Ishikawa (cell line): ENCODE measurements around the gene CTSC.

Source experiments
- CREB1 ChIP-seq: IDR thresholded peaks from 2 replicates; pipeline ENCODE4 v1.6.1; 2012; ENCODE audit warnings: low read depth
- EGR1 ChIP-seq: IDR thresholded peaks from 2 replicates; pipeline ENCODE4 v1.6.1; 2012
- EP300 ChIP-seq: IDR thresholded peaks from 2 replicates; pipeline ENCODE4 v1.6.1; 2012; ENCODE audit warnings: borderline replicate concordance
- NFIC ChIP-seq: IDR thresholded peaks from 2 replicates; pipeline ENCODE4 v1.6.1; 2012
- RAD21 ChIP-seq: IDR thresholded peaks from 2 replicates; pipeline ENCODE4 v1.6.1; 2012; ENCODE audit warnings: low read depth
- TAF1 ChIP-seq: IDR thresholded peaks from 2 replicates; pipeline ENCODE4 v1.6.1; 2012; ENCODE audit warnings: low read depth, mild to moderate bottlenecking
- TEAD4 ChIP-seq: IDR thresholded peaks from 2 replicates; pipeline ENCODE4 v1.6.1; 2012
- YY1 ChIP-seq: IDR thresholded peaks from 2 replicates; pipeline ENCODE4 v1.6.1; 2012; ENCODE audit warnings: low read depth
- ZBTB7A ChIP-seq: IDR thresholded peaks from 2 replicates; pipeline ENCODE4 v1.6.1; 2012; ENCODE audit warnings: low read depth
- TF ChIP-seq, protein P1 (sequence below): IDR thresholded peaks from 2 replicates; pipeline ENCODE4 v1.6.1; 2012

DNA sequence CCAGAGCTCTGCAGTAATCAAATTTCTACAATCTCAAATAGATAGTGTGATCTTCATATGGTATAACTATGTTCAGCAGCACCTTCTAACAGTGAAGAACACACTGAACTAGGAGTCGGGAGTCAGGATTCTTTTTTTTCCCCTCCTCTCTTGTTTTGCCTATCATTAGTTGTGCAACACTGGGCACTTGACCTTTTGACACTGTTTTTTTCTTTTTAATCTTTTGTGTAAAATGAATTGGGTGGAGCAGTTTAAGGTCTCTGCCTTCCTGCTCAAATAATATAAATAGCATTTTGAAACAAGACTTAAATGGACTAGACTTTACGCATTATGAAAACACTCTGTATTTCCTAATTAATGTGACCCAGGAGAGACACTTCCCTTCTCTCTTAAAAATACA is 39.7 kb downstream of the CTSC start:
- TF ChIP-seq, protein P1, sequence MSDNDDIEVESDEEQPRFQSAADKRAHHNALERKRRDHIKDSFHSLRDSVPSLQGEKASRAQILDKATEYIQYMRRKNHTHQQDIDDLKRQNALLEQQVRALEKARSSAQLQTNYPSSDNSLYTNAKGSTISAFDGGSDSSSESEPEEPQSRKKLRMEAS: no peak
- no peak for TF ChIP-seq NFIC
- TF ChIP-seq EP300: no peak
- no peak for TF ChIP-seq RAD21
- TF ChIP-seq TAF1: no peak
- TF ChIP-seq YY1: no peak
- TF ChIP-seq TEAD4: no peak
- TF ChIP-seq ZBTB7A: no peak
- TF ChIP-seq CREB1: no peak
- TF ChIP-seq EGR1: no peak
